GM19395 (cell line): Measurements from ENCODE around the gene RAB24.
"Not testable (repeated sequence)": the region's sequence is repeated elsewhere in the genome, so short reads cannot be mapped to it uniquely, and the experiment has no call there.

Experiments
- ATAC-seq: cut with Tn5 transposase; IDR thresholded peaks from one replicate; pipeline ENCODE4 v1.9.1; 2021; ENCODE audit warnings: mild to moderate bottlenecking, moderate library complexity; ENCODE audit not compliant: unreplicated experiment

Gene RAB24

GRCh38 chr5:177303121-177303924, at the start of gene RAB24, which contains the start of gene PRELID1:
Gene RAB24 (minus strand): TSS chr5:177303719. CDS start chr5:177303288, 431 bp downstream.
Gene PRELID1 (plus strand): TSS chr5:177303799. CDS start chr5:177303986, 187 bp downstream.
- ATAC-seq = peak; percentile 63

- ATAC-seq = no peak
Measured at GRCh38 chr5:177353093-177353492, 49.6 kb upstream of the RAB24 start.

GRCh38 chr5:177351392-177352329, 48.1 kb upstream of the RAB24 start, which contains the start of gene LMAN2:
Gene LMAN2 (minus strand): TSS chr5:177351668. CDS start chr5:177351647, 21 bp downstream.
- ATAC-seq = peak; percentile 97

- peak; percentile 13 for ATAC-seq
Measured at GRCh38 chr5:177350776-177351391, 47.4 kb upstream of the RAB24 start.

GRCh38 chr5:177349762-177350161, 46.2 kb upstream of the RAB24 start:
- no peak for ATAC-seq

GRCh38 chr5:177349362-177349647, 45.8 kb upstream of the RAB24 start:
- ATAC-seq = no peak

- ATAC-seq = no peak
Measured at GRCh38 chr5:177347699-177348098, 44.2 kb upstream of the RAB24 start.

- ATAC-seq = no peak
Measured at GRCh38 chr5:177346820-177347219, 43.3 kb upstream of the RAB24 start.

GRCh38 chr5:177344891-177345290, 41.4 kb upstream of the RAB24 start:
- ATAC-seq = no peak

GRCh38 chr5:177343777-177344176, 40.3 kb upstream of the RAB24 start:
- ATAC-seq = no peak

- ATAC-seq = not testable (repeated sequence)
Measured at GRCh38 chr5:177343000-177343399, 39.5 kb upstream of the RAB24 start.

- no peak for ATAC-seq
Measured at GRCh38 chr5:177339107-177339638, 35.7 kb upstream of the RAB24 start.

GRCh38 chr5:177338251-177339106, 35.0 kb upstream of the RAB24 start:
- no peak for ATAC-seq

GRCh38 chr5:177336603-177337494, 33.3 kb upstream of the RAB24 start:
- ATAC-seq = no peak

- ATAC-seq = no peak
Measured at GRCh38 chr5:177336112-177336511, 32.6 kb upstream of the RAB24 start.

GRCh38 chr5:177335701-177336065, 32.2 kb upstream of the RAB24 start:
- no peak for ATAC-seq

- ATAC-seq = no peak
Measured at GRCh38 chr5:177334781-177335700, 31.5 kb upstream of the RAB24 start.

- no peak for ATAC-seq
Measured at GRCh38 chr5:177334155-177334551, 30.6 kb upstream of the RAB24 start.
